Right atrium auricular region (tissue), 2 donors: ENCODE measurements around the gene NSMCE1. TPM values are rescaled to one million over a fixed set of nuclear protein-coding genes. Genes with fewer than 3 reads are reported as not detected.

Source experiments
- DNase-seq: peaks from one replicate; pipeline ENCODE4 v3.0.0-alpha.2; 2019; ENCODE audit warnings: low spot score
- H3K27ac ChIP-seq, 2 donors: fragments of 200-600 bp; sonication (generic); 1 replicate in 1 of 2; 2 replicates in 1 of 2; pipeline ENCODE4 v1.5.1; 2016 to 2019
- H3K27me3 ChIP-seq, 2 donors: fragments of 200-600 bp; sonication (generic); one replicate each; pipeline versions ENCODE4 v1.5.1 to v1.6.0; 2017 to 2019
- H3K36me3 ChIP-seq: fragments of 200-600 bp; sonication (generic); one replicate; pipeline ENCODE4 v1.5.1; 2016
- H3K4me1 ChIP-seq, 2 donors: fragments of 200-600 bp; sonication (generic); one replicate each; pipeline versions ENCODE4 v1.5.1 to v1.6.0; 2017 to 2019
- H3K4me3 ChIP-seq, 2 donors: fragments of 200-600 bp; sonication (generic); 1 replicate in 1 of 2; 2 replicates in 1 of 2; pipeline ENCODE4 v1.5.1; 2017 to 2019; ENCODE audit warnings: mild to moderate bottlenecking in 1 of 2, moderate library complexity in 1 of 2
- H3K9me3 ChIP-seq, 2 donors: fragments of 200-600 bp; sonication (generic); one replicate each; pipeline ENCODE4 v1.5.1; 2019
- CTCF ChIP-seq, 2 donors: fragments of 200-600 bp; sonication (generic); IDR thresholded peaks; one replicate each; pipeline ENCODE4 v1.5.1; 2019; ENCODE audit warnings: antibody characterized with exemption in 2 of 2
- total RNA-seq, 2 donors: library from RNA; depleted of rRNA; stranded (reverse); fragments of >200 nt; gene quantifications; one replicate each; pipeline ENCODE4 v1.1.0, GENCODE V29; 2016

NSMCE1 gene
- total RNA-seq, 2 donors from 2014 or later = 24.0 to 35.8 TPM

GRCh38 chr16:27245276-27246172 lies 23.0 kb downstream of the NSMCE1 start:
- DNase-seq = peak; percentile 60
- H3K4me1 ChIP-seq = peaks cover 0 to 59% of the 10 kb centered on the region in 2 donors
- no peak overlapping the region for H3K4me3 ChIP-seq
- no peaks in the 10 kb centered on the region for H3K27me3 ChIP-seq
- no peak for TF ChIP-seq CTCF (IDR thresholded peaks at IDR 0.05)
- H3K27ac ChIP-seq = peak overlapping the region; percentile 71 to 72
- H3K36me3 ChIP-seq = no peaks in the 10 kb centered on the region
- H3K9me3 ChIP-seq = no peaks in the 10 kb centered on the region

GRCh38 chr16:27244363-27244755 lies 24.2 kb downstream of the NSMCE1 start:
- Histone ChIP-seq H3K27me3 (no peaks in the 10 kb centered on the region), H3K9me3 (no peaks in the 10 kb centered on the region), H3K4me1 (peaks cover 0 to 62% of the 10 kb centered on the region in 2 donors), H3K36me3 (no peaks in the 10 kb centered on the region), H3K4me3 (no peak overlapping the region), H3K27ac (peak overlapping the region; percentile 71 to 72)
- no peak for DNase-seq
- no peak for TF ChIP-seq CTCF (IDR thresholded peaks at IDR 0.05)

- Histone ChIP-seq H3K4me1 (peaks cover 0 to 62% of the 10 kb centered on the region in 2 donors), H3K4me3 (no peak overlapping the region), H3K36me3 (no peaks in the 10 kb centered on the region), H3K27me3 (no peaks in the 10 kb centered on the region), H3K27ac (peak overlapping the region; percentile 71 to 72), H3K9me3 (no peaks in the 10 kb centered on the region)
- peak; percentile 55 for DNase-seq
- no peak for TF ChIP-seq CTCF (IDR thresholded peaks at IDR 0.05)
Observed at GRCh38 chr16:27243725-27244362, 24.7 kb downstream of the NSMCE1 start.

GRCh38 chr16:27242868-27243590 lies 25.5 kb downstream of the NSMCE1 start:
- DNase-seq = peak; percentile 66
- Histone ChIP-seq H3K9me3 (no peaks in the 10 kb centered on the region), H3K4me1 (peaks cover 0 to 69% of the 10 kb centered on the region in 2 donors), H3K4me3 (peak overlapping the region in 1 of 2 donors; percentile 6), H3K27ac (peak overlapping the region; percentile 71 to 72), H3K27me3 (no peaks in the 10 kb centered on the region), H3K36me3 (no peaks in the 10 kb centered on the region)
- no peak for TF ChIP-seq CTCF (IDR thresholded peaks at IDR 0.05)

GRCh38 chr16:27242398-27242797 lies 26.2 kb downstream of the NSMCE1 start:
- no peak for DNase-seq
- H3K9me3 ChIP-seq = no peaks in the 10 kb centered on the region
- H3K27ac ChIP-seq = peak overlapping the region; percentile 71 to 72
- H3K4me3 ChIP-seq = peak overlapping the region in 1 of 2 donors; percentile 6
- no peak for TF ChIP-seq CTCF (IDR thresholded peaks at IDR 0.05)
- H3K4me1 ChIP-seq = peaks cover 0 to 75% of the 10 kb centered on the region in 2 donors
- H3K27me3 ChIP-seq = no peaks in the 10 kb centered on the region
- no peaks in the 10 kb centered on the region for H3K36me3 ChIP-seq
